ENCODE measurements around the gene CELSR1. TPM values are rescaled to one million over a fixed set of nuclear protein-coding genes. Genes with fewer than 3 reads are reported as not detected.

CELSR1 gene
- total and polyA plus RNA-seq, 2 donors from 2014 or later: 15.7 to 49.9 TPM

DNA sequence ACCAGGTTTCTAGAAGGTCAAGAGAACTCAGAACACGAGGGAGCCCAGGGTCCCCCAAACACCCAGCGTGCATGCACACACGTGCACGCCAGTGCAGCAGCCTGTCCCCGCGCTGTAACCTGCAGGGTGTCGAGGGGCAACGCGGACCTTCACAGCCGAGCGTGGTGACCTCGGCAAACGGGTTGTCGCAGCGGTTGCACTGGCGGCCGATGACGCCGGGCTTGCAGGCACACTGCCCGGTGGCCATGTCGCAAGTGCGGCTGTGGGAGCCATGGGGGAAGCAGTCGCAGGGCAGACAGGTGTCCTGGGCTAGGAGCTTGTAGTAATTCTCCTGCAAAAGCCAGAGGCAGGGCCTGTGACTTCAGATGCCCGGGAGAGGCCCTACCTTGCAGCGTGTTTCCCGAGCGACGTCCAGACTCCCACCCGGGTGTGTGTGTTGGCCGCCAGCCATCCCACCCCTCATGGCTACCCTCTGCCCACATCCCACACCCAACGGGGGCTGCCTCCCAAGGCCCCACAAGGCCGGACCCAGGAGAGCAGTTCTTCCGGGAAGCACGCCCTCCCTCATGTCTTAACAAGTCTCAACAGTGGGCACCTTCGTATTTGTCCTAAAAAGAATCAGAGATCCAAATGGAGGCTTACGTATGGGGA lies 145.8 kb downstream of the CELSR1 start:
- H3K27ac ChIP-seq (ENCODE audit: low read depth in 2 of 2, low read length in 2 of 2): no peak overlapping the region
- FAIRE-seq (no peak), DNase-seq (peak in 1 of 5 donors; percentile 76)
- H3K9ac ChIP-seq (ENCODE audit: low read length in 3 of 3): no peak overlapping the region
- no peaks in the 10 kb centered on the region for H3K9me3 ChIP-seq (ENCODE audit: control insufficient read depth in 2 of 3, insufficient read depth in 1 of 3, low read length in 3 of 3)
- H3K27me3 ChIP-seq (ENCODE audit: control insufficient read depth, insufficient read depth, low read length): no peaks in the 10 kb centered on the region
- H3K4me3 ChIP-seq (ENCODE audit: low read length in 3 of 3): no peak overlapping the region
- H3K36me3 ChIP-seq (ENCODE audit: control insufficient read depth in 2 of 3, insufficient read depth in 3 of 3, low read length in 3 of 3): peaks cover 0 to 5% (median 3%) of the 10 kb centered on the region in 3 donors
- peaks cover 0 to 4% (median 0%) of the 10 kb centered on the region in 3 donors for H3K4me1 ChIP-seq (ENCODE audit: control insufficient read depth in 2 of 3, insufficient read depth in 2 of 3, low read depth in 1 of 3, low read length in 3 of 3)
- TF ChIP-seq, protein P1, sequence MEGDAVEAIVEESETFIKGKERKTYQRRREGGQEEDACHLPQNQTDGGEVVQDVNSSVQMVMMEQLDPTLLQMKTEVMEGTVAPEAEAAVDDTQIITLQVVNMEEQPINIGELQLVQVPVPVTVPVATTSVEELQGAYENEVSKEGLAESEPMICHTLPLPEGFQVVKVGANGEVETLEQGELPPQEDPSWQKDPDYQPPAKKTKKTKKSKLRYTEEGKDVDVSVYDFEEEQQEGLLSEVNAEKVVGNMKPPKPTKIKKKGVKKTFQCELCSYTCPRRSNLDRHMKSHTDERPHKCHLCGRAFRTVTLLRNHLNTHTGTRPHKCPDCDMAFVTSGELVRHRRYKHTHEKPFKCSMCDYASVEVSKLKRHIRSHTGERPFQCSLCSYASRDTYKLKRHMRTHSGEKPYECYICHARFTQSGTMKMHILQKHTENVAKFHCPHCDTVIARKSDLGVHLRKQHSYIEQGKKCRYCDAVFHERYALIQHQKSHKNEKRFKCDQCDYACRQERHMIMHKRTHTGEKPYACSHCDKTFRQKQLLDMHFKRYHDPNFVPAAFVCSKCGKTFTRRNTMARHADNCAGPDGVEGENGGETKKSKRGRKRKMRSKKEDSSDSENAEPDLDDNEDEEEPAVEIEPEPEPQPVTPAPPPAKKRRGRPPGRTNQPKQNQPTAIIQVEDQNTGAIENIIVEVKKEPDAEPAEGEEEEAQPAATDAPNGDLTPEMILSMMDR (IDR thresholded peaks at IDR 0.05; ENCODE audit: borderline replicate concordance, extremely low read depth, insufficient read depth): no peak
- intact Hi-C loops (cut with DNase I): no loop called here

DNA sequence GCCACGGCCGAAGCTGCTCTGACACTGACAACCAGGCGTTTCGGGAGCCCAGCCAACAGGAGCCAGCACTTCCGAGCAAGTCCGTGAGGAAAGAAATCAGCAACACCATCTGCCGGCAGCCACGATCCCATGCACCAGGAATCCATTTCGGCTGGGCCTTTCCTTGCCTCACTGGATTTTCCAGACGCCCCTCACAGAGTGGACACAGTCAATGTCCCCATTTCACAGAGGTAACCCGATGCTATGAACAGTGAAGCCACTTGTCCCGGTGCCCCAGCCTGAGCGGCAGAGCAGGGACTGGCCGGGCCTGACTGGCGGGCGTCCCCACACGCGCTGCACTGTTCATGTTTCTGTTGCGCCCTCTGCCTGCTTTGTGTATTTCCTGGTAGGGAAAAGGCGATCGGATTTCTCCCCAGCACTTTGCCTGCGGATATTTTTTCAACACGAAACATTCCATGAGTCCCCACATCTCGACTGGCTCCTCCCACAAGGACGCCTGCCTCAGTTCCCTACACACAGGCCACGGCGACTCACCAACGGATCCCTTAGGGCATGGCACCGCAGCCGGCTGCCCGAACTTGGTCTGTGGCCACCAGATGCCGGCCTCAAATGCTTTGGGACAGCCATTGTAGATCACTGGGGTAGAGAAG lies 146.6 kb downstream of the CELSR1 start:
- peaks cover 0 to 4% (median 0%) of the 10 kb centered on the region in 3 donors for H3K4me1 ChIP-seq (ENCODE audit: control insufficient read depth in 2 of 3, insufficient read depth in 2 of 3, low read depth in 1 of 3, low read length in 3 of 3)
- no peaks in the 10 kb centered on the region for H3K9me3 ChIP-seq (ENCODE audit: control insufficient read depth in 2 of 3, insufficient read depth in 1 of 3, low read length in 3 of 3)
- no peaks in the 10 kb centered on the region for H3K27me3 ChIP-seq (ENCODE audit: control insufficient read depth, insufficient read depth, low read length)
- DNase-seq (peak; percentile 75 to 91 (median 84)), FAIRE-seq (no peak)
- peak overlapping the region in 1 of 3 donors; percentile 26 for H3K9ac ChIP-seq (ENCODE audit: low read length in 3 of 3)
- H3K4me3 ChIP-seq (ENCODE audit: low read length in 3 of 3): no peak overlapping the region
- H3K27ac ChIP-seq (ENCODE audit: low read depth in 2 of 2, low read length in 2 of 2): peak overlapping the region in 1 of 2 donors; percentile 69
- peaks cover 0 to 4% (median 3%) of the 10 kb centered on the region in 3 donors for H3K36me3 ChIP-seq (ENCODE audit: control insufficient read depth in 2 of 3, insufficient read depth in 3 of 3, low read length in 3 of 3)
- intact Hi-C loops (cut with DNase I): no loop called here
- TF ChIP-seq, protein P1 (IDR thresholded peaks at IDR 0.05; ENCODE audit: borderline replicate concordance, extremely low read depth, insufficient read depth): peak; percentile 39

DNA sequence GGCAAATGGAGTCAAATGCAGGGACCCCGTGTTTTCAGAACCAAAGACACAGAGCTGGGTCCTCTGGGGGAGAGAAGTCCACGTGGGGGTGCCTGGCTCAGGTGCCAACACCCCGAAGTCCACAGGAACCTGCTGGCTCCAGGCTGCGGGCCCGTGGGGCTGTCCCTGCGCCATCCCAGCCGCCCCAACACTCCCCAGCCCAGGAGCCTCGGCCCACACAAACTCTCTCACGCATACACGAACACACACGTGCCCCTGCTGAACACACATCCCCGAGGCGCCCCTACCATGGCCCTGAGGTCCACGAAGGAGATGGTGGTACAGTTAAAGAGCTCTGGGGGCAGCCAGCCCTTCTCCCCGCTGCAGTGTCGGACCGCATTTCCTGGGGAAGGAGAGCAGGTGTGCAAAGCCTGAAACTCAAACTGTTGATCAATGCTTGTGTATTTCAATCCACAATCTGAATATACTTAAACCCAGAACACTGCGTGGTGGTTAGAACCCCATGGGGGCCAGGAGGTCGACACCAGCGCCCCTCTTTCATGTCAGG lies 147.2 kb downstream of the CELSR1 start:
- no peak overlapping the region for H3K4me3 ChIP-seq (ENCODE audit: low read length in 3 of 3)
- no peak for FAIRE-seq
- H3K9ac ChIP-seq (ENCODE audit: low read length in 3 of 3): peak overlapping the region in 1 of 3 donors; percentile 26

More for the DNA sequence above, 147.2 kb downstream of the CELSR1 start:
- Histone ChIP-seq H3K36me3 (ENCODE audit: control insufficient read depth in 2 of 3, insufficient read depth in 3 of 3, low read length in 3 of 3) (peaks cover 0 to 3% (median 2%) of the 10 kb centered on the region in 3 donors), H3K27me3 (ENCODE audit: control insufficient read depth, insufficient read depth, low read length) (no peaks in the 10 kb centered on the region), H3K4me1 (ENCODE audit: control insufficient read depth in 2 of 3, insufficient read depth in 2 of 3, low read depth in 1 of 3, low read length in 3 of 3) (peaks cover 0 to 4% (median 0%) of the 10 kb centered on the region in 3 donors), H3K27ac (ENCODE audit: low read depth in 2 of 2, low read length in 2 of 2) (peak overlapping the region in 1 of 2 donors; percentile 69), H3K9me3 (ENCODE audit: control insufficient read depth in 2 of 3, insufficient read depth in 1 of 3, low read length in 3 of 3) (no peaks in the 10 kb centered on the region)
- intact Hi-C loops (cut with DNase I): no loop called here
- DNase-seq: peak in 1 of 5 donors; percentile 60
- TF ChIP-seq, protein P1 (IDR thresholded peaks at IDR 0.05; ENCODE audit: borderline replicate concordance, extremely low read depth, insufficient read depth): no peak

Data from kidney (tissue), 14 donors.